Umbilical cord (tissue), 2 donors: ENCODE results near the gene PALMD. TPM values are rescaled to one million over a fixed set of nuclear protein-coding genes. Genes with fewer than 3 reads are reported as not detected.

Experiments
- DNase-seq: peaks from one replicate; pipeline ENCODE4 v3.0.0-alpha.2; 2015; ENCODE audit warnings: low spot score
- total RNA-seq: library from RNA; depleted of rRNA; stranded (reverse); fragments of >200 nt; gene quantifications from one replicate; pipeline ENCODE4 v1.2.3, GENCODE V29; 2014; ENCODE audit warnings: low replicate concordance; ENCODE audit not compliant: insufficient read depth

The PALMD gene
- total RNA-seq, 1 donor from 2014 or later: 33.0 TPM

- DNase-seq: no peak
These were observed 10.8 kb upstream of the PALMD start for GRCh38 chr1:99634971-99635624.

- DNase-seq: no peak
These were observed 10.2 kb upstream of the PALMD start for GRCh38 chr1:99635664-99636063.

- no peak for DNase-seq
These were observed 9.2 kb upstream of the PALMD start for GRCh38 chr1:99636647-99637175.

- DNase-seq: no peak
These were observed 7.1 kb upstream of the PALMD start for GRCh38 chr1:99638853-99639252.

GRCh38 chr1:99639408-99639807 lies 6.5 kb upstream of the PALMD start:
- DNase-seq: no peak

GRCh38 chr1:99639945-99640344 lies 6.0 kb upstream of the PALMD start:
- no peak for DNase-seq

- DNase-seq: no peak
These were observed 5.2 kb upstream of the PALMD start for GRCh38 chr1:99640672-99641071.

GRCh38 chr1:99641558-99641957 lies 4.4 kb upstream of the PALMD start:
- DNase-seq: no peak

GRCh38 chr1:99642053-99642452 lies 3.9 kb upstream of the PALMD start:
- no peak for DNase-seq

GRCh38 chr1:99643021-99643779 lies 2.7 kb upstream of the PALMD start:
- no peak for DNase-seq

- DNase-seq: no peak
These were observed 1.5 kb upstream of the PALMD start for GRCh38 chr1:99644279-99645004.

- DNase-seq: peak; percentile 52
These were observed 710 bp upstream of the PALMD start for GRCh38 chr1:99645203-99645602.

- peak; percentile 50 for DNase-seq
These were observed 955 bp downstream of the PALMD start for GRCh38 chr1:99646868-99647267.

GRCh38 chr1:99647490-99647889 lies 1.6 kb downstream of the PALMD start:
- DNase-seq: peak; percentile 24

- DNase-seq: peak; percentile 62
These were observed 2.2 kb downstream of the PALMD start for GRCh38 chr1:99648107-99648506.

GRCh38 chr1:99650030-99650429 lies 4.1 kb downstream of the PALMD start:
- DNase-seq: no peak

GRCh38 chr1:99650773-99651437 lies 5.0 kb downstream of the PALMD start:
- no peak for DNase-seq

- DNase-seq: no peak
These were observed 7.0 kb downstream of the PALMD start for GRCh38 chr1:99652881-99653281.

- no peak for DNase-seq
These were observed 9.5 kb downstream of the PALMD start for GRCh38 chr1:99655376-99655775.

GRCh38 chr1:99656701-99657100 lies 10.8 kb downstream of the PALMD start:
- DNase-seq: no peak

- DNase-seq: no peak
These were observed 11.5 kb downstream of the PALMD start for GRCh38 chr1:99657213-99658030.
